Omental fat pad (tissue), 4 donors: ENCODE results near the gene LRP8. TPM values are rescaled to one million over a fixed set of nuclear protein-coding genes. Genes with fewer than 3 reads are reported as not detected.

Source experiments
- ATAC-seq: fragments of 150-250 bp; one replicate; pipeline ENCODE4 v1.9.1; 2016; ENCODE audit warnings: mild to moderate bottlenecking, moderate library complexity; ENCODE audit not compliant: low FRiP score
- DNase-seq: peaks from one replicate; pipeline ENCODE4 v3.0.0-alpha.2; 2019; ENCODE audit warnings: low spot score
- total RNA-seq, 4 donors: library from RNA; depleted of rRNA; stranded (reverse); fragments of >200 nt; gene quantifications; one replicate each; pipeline ENCODE4 v1.1.0, GENCODE V29; 2016
- TF ChIP-seq, protein P1 (sequence below), 3 donors: fragments of 450-650 bp; IDR thresholded peaks; one replicate each; pipeline ENCODE4 v1.5.1; 2016 to 2017; ENCODE audit warnings: antibody characterized with exemption in 3 of 3, mild to moderate bottlenecking in 3 of 3, moderate library complexity in 2 of 3

The LRP8 gene
- total RNA-seq, 4 donors from 2014 or later = 1.6 to 22.0 (median 7.4) TPM

DNA sequence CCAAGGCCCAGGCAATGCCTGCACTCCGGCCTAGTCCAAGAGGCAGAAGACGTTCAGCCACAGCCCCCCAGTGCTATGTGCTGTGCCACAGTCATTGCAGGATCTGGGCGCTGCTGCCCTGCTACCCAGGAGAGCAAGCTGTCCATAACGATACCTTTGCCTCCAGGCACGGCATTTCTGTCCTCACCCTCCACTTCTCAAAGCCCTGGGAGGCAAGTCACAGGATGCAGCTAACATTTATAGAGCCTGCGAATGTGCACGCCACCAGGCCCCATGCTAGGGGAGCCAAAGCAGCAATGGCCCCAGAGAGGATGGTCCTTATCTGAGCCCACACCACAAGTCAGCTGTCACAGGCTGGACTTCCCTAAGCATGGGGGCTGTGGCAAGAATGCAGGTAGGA is 13.8 kb downstream of the LRP8 start:
- no peak for DNase-seq
- TF ChIP-seq, protein P1, sequence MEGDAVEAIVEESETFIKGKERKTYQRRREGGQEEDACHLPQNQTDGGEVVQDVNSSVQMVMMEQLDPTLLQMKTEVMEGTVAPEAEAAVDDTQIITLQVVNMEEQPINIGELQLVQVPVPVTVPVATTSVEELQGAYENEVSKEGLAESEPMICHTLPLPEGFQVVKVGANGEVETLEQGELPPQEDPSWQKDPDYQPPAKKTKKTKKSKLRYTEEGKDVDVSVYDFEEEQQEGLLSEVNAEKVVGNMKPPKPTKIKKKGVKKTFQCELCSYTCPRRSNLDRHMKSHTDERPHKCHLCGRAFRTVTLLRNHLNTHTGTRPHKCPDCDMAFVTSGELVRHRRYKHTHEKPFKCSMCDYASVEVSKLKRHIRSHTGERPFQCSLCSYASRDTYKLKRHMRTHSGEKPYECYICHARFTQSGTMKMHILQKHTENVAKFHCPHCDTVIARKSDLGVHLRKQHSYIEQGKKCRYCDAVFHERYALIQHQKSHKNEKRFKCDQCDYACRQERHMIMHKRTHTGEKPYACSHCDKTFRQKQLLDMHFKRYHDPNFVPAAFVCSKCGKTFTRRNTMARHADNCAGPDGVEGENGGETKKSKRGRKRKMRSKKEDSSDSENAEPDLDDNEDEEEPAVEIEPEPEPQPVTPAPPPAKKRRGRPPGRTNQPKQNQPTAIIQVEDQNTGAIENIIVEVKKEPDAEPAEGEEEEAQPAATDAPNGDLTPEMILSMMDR (IDR thresholded peaks at IDR 0.05) = no peak
- ATAC-seq = no peak

DNA sequence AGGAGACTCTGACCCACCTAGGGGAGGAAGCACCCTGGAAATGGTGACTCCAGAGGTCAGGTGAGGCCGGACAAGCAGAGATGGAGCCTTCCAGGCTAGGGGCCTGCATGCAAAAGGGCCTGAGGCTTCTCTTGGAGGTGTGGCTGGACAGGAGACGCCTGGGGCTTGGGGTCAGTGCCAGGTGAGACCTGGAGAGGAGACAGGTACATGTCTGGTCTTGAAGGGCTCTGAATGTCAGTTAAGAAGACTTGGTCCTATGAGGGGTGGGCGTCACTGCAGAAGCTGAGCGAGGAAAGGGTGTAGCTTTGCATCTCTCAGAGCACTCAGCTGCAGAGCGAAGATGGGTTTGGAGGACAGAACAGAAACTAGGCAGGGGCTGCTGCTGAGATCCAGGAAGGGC is 14.3 kb downstream of the LRP8 start:
- no peak for ATAC-seq
- TF ChIP-seq, protein P1 (IDR thresholded peaks at IDR 0.05) = no peak

DNA sequence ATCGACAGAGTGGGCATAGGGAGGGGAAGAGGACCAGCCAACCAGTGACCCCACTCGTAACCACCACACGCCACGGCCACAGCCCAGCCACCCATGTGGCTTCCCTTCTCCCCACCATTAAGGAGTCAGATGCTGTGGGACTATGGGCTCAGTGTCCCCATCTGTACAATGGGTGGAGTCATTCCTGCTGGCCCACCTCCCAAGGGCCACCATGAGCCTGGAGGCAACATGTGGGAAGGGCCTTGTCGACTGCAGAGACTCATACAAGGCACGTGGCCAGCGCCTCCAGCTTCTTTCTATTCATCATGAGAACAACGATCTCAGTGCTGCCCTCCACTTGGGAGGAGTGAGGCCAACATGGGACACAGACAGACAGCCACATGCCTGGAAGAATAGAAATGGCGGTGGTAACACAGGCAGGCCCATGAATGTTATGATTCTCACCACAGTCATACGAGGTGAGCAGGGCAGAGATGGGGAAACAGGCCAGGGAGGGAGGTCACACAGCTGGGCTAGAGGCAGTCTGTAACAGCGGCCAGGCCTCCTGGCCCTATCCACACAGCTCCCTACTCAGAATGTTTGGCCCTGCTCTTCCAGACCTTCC is 16.1 kb downstream of the LRP8 start:
- DNase-seq (no peak), ATAC-seq (no peak)
- TF ChIP-seq, protein P1 (IDR thresholded peaks at IDR 0.05) = no peak

More for the DNA sequence above, 14.3 kb downstream of the LRP8 start:
- no peak for DNase-seq

DNA sequence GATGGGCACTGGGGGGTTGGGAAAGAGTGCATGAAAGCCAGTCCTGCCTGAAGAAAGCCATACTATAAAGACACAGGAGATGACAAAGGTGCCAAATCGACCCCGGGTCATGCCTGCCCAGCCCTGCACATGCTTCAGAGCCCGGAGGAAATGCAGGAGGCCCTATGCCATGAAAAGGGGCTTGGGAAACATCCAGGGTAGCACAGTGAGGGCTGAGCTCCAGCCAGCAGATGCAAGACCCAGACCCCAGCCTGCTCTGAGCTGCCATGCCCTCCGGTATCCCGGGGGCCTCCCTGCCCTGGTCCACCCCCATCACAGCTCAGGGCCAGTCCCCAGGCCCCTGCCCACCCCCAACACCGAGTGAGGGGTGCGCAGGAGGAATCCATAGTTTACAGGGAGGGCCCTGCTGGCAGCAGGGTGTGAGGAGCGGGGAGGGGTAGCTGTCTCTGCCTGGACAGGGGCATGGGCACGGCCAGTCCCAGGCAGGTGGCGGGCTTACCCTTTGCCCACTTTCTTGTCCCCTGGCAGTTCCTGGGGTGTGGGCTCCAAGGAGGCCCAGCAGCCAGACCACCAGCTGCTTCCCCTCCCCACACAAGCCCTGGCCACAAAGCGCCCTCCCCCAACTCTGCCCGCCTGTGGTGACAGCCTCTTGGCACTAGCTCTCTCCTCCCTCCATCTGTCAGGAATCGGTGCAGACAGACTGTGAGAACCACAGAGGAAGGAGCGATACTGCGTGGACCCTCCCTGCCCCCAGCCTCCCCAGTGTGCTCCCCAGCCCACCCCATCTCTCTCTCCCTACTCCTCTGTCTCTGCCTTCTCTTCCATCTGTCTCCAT is 16.8 kb downstream of the LRP8 start:
- TF ChIP-seq, protein P1 (IDR thresholded peaks at IDR 0.05) = no peak
- no peak for ATAC-seq
- no peak for DNase-seq

DNA sequence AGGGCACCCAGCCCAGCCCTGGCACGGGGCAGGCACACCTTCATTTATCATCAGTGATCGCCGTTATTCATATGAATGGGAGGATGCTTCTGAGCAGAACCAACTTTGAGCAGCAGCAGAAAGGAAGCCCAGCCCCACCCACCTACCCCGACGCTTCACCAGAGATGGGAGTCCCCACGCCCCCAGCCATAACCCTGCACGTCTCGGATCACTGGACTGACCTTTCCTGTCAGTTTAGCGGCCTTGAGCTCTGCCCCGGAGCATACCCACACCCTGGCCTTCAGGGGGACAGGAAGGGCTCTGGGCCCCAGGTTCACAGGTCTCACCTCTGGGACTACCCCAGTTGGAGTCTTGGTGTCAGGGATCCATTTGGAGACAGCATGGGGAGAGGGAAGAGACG is 18.1 kb downstream of the LRP8 start:
- DNase-seq (no peak), ATAC-seq (no peak)
- TF ChIP-seq, protein P1 (IDR thresholded peaks at IDR 0.05) = no peak

DNA sequence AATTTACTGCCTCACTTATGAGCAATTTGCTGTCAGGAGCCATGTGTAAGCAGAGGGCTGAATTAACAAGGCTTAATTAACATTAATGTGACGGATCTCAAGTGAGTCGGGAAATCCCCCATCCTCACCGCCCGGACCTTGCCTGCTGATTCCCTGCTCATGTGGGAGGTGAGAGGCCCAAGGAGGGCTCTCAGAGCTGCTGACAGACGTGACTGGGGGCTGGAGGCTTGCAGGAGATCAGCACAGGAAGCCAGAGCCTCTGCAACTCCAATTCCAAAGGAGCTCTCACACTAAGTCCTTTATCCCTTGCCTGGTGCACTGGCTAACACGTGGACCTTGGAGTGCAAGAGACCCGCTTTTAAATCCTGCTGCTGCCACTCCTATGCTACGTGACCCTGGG is 19.4 kb downstream of the LRP8 start:
- ATAC-seq = no peak
- TF ChIP-seq, protein P1 (IDR thresholded peaks at IDR 0.05) = no peak
- no peak for DNase-seq

DNA sequence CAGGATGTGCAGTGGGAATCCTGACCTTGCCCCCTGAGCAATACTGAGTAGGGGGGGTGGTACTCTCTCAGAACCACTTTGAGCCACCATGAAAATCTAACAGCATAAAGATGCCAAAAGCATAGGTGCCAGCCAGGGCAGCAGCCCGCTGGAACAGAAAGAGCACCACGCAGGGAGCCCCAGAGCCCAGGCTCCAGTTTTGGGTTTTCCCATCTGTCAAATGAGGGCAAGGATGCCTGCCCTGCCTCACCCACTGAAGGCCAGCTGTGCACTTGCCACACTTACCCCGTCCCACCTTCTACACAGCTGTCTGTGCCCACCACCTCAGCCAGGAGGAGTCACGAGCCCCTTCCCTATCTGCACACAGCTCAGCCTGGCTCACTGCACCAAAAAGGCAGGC is 20.8 kb downstream of the LRP8 start:
- DNase-seq (no peak), ATAC-seq (no peak)
- TF ChIP-seq, protein P1 (IDR thresholded peaks at IDR 0.05) = no peak
